ENCODE results near the gene CDK6.

- TF ChIP-seq HNRNPH1 (optimal IDR thresholded peaks at IDR 0.05; ENCODE audit: low read depth, low read length) (no peak), REST (IDR thresholded peaks at IDR 0.05; ENCODE audit: borderline replicate concordance) (no peak), REST (CRISPR knock-in tag; IDR thresholded peaks at IDR 0.05; ENCODE audit: low read depth) (no peak), POLR2AphosphoS2 (IDR thresholded peaks at IDR 0.05; ENCODE audit: low read length) (no peak), CTCF (IDR thresholded peaks at IDR 0.05 in 2 of 3, conservative IDR thresholded peaks at IDR 0.05 in 1 of 3; ENCODE audit: insufficient read depth in 2 of 3, low read depth in 1 of 3, low read length in 3 of 3) (no peak), MTA3 (IDR thresholded peaks at IDR 0.05; ENCODE audit: borderline replicate concordance) (no peak), MYC (IDR thresholded peaks at IDR 0.05; ENCODE audit: low read depth, low read length) (no peak), MYC (CRISPR knock-in tag; IDR thresholded peaks at IDR 0.05; ENCODE audit: borderline replicate concordance, low read depth) (no peak), DNMT1 (IDR thresholded peaks at IDR 0.05) (no peak), ZBTB7A (IDR thresholded peaks at IDR 0.05; ENCODE audit: borderline replicate concordance, control insufficient read depth, low read depth, low read length) (no peak), TAF1 (IDR thresholded peaks at IDR 0.05; ENCODE audit: control insufficient read depth, extremely low read depth, insufficient read depth, low read length, severe bottlenecking) (no peak)
Measured at GRCh38 chr7:92584953-92585352, 251.4 kb downstream of the CDK6 start.

Data from K562 (cell line).